T-helper 1 cell (primary cell): ENCODE data around the gene SUSD1.

ENCODE experiments used
- DNase-seq, 5 donors: peaks; one replicate each; pipeline ENCODE4 v3.0.0-alpha.2; 2012 to 2020

SUSD1 gene

GRCh38 chr9:112063151-112063550 lies 111.9 kb downstream of the SUSD1 start:
- no peak for DNase-seq

- DNase-seq = peak in 1 of 5 donors; percentile 73
Measured at GRCh38 chr9:112061152-112061740, 113.9 kb downstream of the SUSD1 start.

GRCh38 chr9:112059966-112060320 lies 115.2 kb downstream of the SUSD1 start:
- DNase-seq = no peak

GRCh38 chr9:112059145-112059965 lies 115.7 kb downstream of the SUSD1 start:
- DNase-seq = no peak

- DNase-seq = no peak
Measured at GRCh38 chr9:112056996-112057395, 118.1 kb downstream of the SUSD1 start.

- DNase-seq = no peak
Measured at GRCh38 chr9:112054916-112055315, 120.2 kb downstream of the SUSD1 start.

GRCh38 chr9:112051812-112052211 lies 123.3 kb downstream of the SUSD1 start:
- DNase-seq = no peak

- no peak for DNase-seq
Measured at GRCh38 chr9:112050544-112051475, 124.3 kb downstream of the SUSD1 start.

GRCh38 chr9:112049811-112050516 lies 125.1 kb downstream of the SUSD1 start:
- no peak for DNase-seq

- DNase-seq = no peak
Measured at GRCh38 chr9:112048924-112049691, 126.0 kb downstream of the SUSD1 start.

GRCh38 chr9:112047538-112048066 lies 127.5 kb downstream of the SUSD1 start:
- DNase-seq = peak in 1 of 5 donors; percentile 27

GRCh38 chr9:112046181-112046580 lies 128.9 kb downstream of the SUSD1 start:
- DNase-seq = no peak

GRCh38 chr9:112044881-112045280 lies 130.2 kb downstream of the SUSD1 start:
- DNase-seq = no peak

- no peak for DNase-seq
Measured at GRCh38 chr9:112044186-112044585, 130.9 kb downstream of the SUSD1 start.

- DNase-seq = no peak
Measured at GRCh38 chr9:112043423-112043822, 131.7 kb downstream of the SUSD1 start.

GRCh38 chr9:112042769-112043168 lies 132.3 kb downstream of the SUSD1 start:
- DNase-seq = no peak

- no peak for DNase-seq
Measured at GRCh38 chr9:112042244-112042638, 132.9 kb downstream of the SUSD1 start.

GRCh38 chr9:112041536-112042243 lies 133.4 kb downstream of the SUSD1 start:
- no peak for DNase-seq

- no peak for DNase-seq
Measured at GRCh38 chr9:112041199-112041535, 133.9 kb downstream of the SUSD1 start.

- no peak for DNase-seq
Measured at GRCh38 chr9:112038017-112038408, 137.1 kb downstream of the SUSD1 start.
